H9 (cell line): Measurements from ENCODE around the gene CFAP410. TPM values are rescaled to one million over a fixed set of nuclear protein-coding genes. Genes with fewer than 3 reads are reported as not detected.

ENCODE experiments used
- DNase-seq: peaks from one replicate; pipeline ENCODE4 v3.0.0-alpha.2; 2017
- H2AFZ ChIP-seq: one replicate; pipeline ENCODE4 v1.6.1; 2013; ENCODE audit warnings: mild to moderate bottlenecking, low read length, control low read depth, moderate library complexity
- H2AK5ac ChIP-seq: 2 replicates; pipeline ENCODE4 v1.6.1; 2013; ENCODE audit warnings: low read length, control low read depth, mixed read lengths; ENCODE audit not compliant: insufficient read length
- H2BK120ac ChIP-seq: one replicate; pipeline ENCODE4 v1.6.1; 2013; ENCODE audit warnings: low read depth, mild to moderate bottlenecking, low read length, control low read depth, inconsistent platforms; ENCODE audit not compliant: poor library complexity, severe bottlenecking
- H2BK12ac ChIP-seq: 2 replicates; pipeline ENCODE4 v1.6.1; 2013; ENCODE audit warnings: low read length, control low read depth, mixed read lengths, low read depth; ENCODE audit not compliant: insufficient read length
- H2BK15ac ChIP-seq: 2 replicates; pipeline ENCODE4 v1.6.1; 2013; ENCODE audit warnings: low read depth, low read length, control low read depth
- H2BK20ac ChIP-seq: one replicate; pipeline ENCODE4 v1.6.1; 2013; ENCODE audit warnings: low read depth, mild to moderate bottlenecking, low read length, control low read depth, inconsistent platforms; ENCODE audit not compliant: poor library complexity, severe bottlenecking
- H2BK5ac ChIP-seq: 2 replicates; pipeline ENCODE4 v1.6.1; 2013; ENCODE audit warnings: low read length, control low read depth, mixed read lengths; ENCODE audit not compliant: insufficient read length
- H3K14ac ChIP-seq: 2 replicates; pipeline ENCODE4 v1.6.1; 2013; ENCODE audit warnings: low read length, control low read depth; ENCODE audit not compliant: insufficient read depth
- H3K18ac ChIP-seq: 2 replicates; pipeline ENCODE4 v1.6.1; 2013; ENCODE audit warnings: low read depth, mild to moderate bottlenecking, mixed read lengths, low read length, control low read depth; ENCODE audit not compliant: insufficient read length
- H3K23ac ChIP-seq: 2 replicates; pipeline ENCODE4 v1.6.1; 2013; ENCODE audit warnings: low read length, control low read depth, mixed read lengths, low read depth; ENCODE audit not compliant: insufficient read length
- H3K23me2 ChIP-seq: 2 replicates; pipeline ENCODE4 v1.6.1; 2013; ENCODE audit warnings: low read depth, mild to moderate bottlenecking, mixed read lengths, low read length, control low read depth; ENCODE audit not compliant: insufficient read length, poor library complexity, severe bottlenecking
- H3K27ac ChIP-seq: 2 replicates; pipeline ENCODE4 v1.5.1; 2013; ENCODE audit warnings: low read length, control low read depth, mixed read lengths, low read depth; ENCODE audit not compliant: insufficient read length
- H3K27me3 ChIP-seq: 2 replicates; pipeline ENCODE4 v1.6.1; 2013; ENCODE audit warnings: low read length, control low read depth, inconsistent platforms; ENCODE audit not compliant: insufficient read depth
- H3K4ac ChIP-seq: 2 replicates; pipeline ENCODE4 v1.6.1; 2013; ENCODE audit warnings: low read depth, mild to moderate bottlenecking, control low read depth, inconsistent platforms, low read length, moderate library complexity
- H3K4me1 ChIP-seq: 2 replicates; pipeline ENCODE4 v1.6.1; 2013; ENCODE audit warnings: low read length, control low read depth, inconsistent platforms; ENCODE audit not compliant: insufficient read depth
- H3K4me2 ChIP-seq: 2 replicates; pipeline ENCODE4 v1.6.1; 2013; ENCODE audit warnings: low read length, control low read depth, mixed read lengths; ENCODE audit not compliant: insufficient read length, insufficient read depth
- H3K56ac ChIP-seq: 2 replicates; pipeline ENCODE4 v1.6.1; 2013; ENCODE audit warnings: low read depth, mild to moderate bottlenecking, mixed read lengths, low read length, control low read depth; ENCODE audit not compliant: insufficient read length
- H3K79me1 ChIP-seq: 2 replicates; pipeline ENCODE4 v1.6.1; 2013; ENCODE audit warnings: low read depth, mild to moderate bottlenecking, moderate library complexity, low read length, control low read depth, inconsistent platforms; ENCODE audit not compliant: insufficient read depth, poor library complexity, severe bottlenecking
- H3K79me2 ChIP-seq: 2 replicates; pipeline ENCODE4 v1.6.1; 2013; ENCODE audit warnings: low read length, control low read depth, inconsistent platforms; ENCODE audit not compliant: insufficient read depth
- H3K9ac ChIP-seq: 2 replicates; pipeline ENCODE4 v1.6.1; 2013; ENCODE audit warnings: low read length, control low read depth, mixed read lengths; ENCODE audit not compliant: insufficient read length; ENCODE audit errors: extremely low read depth
- H3K9me3 ChIP-seq: one replicate; pipeline ENCODE4 v1.6.1; 2013; ENCODE audit warnings: low read depth, low read length, inconsistent platforms; ENCODE audit not compliant: control insufficient read depth
- H3T11ph ChIP-seq: one replicate; pipeline ENCODE4 v1.6.1; 2013; ENCODE audit warnings: mild to moderate bottlenecking, low read length, control low read depth, inconsistent platforms
- H4K20me1 ChIP-seq: one replicate; pipeline ENCODE4 v1.6.1; 2013; ENCODE audit not compliant: control insufficient read depth, insufficient read length, insufficient read depth
- H4K5ac ChIP-seq: 2 replicates; pipeline ENCODE4 v1.6.1; 2013; ENCODE audit warnings: low read depth, mild to moderate bottlenecking, mixed read lengths, low read length, control low read depth; ENCODE audit not compliant: insufficient read length
- H4K8ac ChIP-seq: replicated peaks from 2 replicates; pipeline ENCODE4 v1.6.1; 2013; ENCODE audit warnings: low read length, control low read depth, mixed read lengths, low read depth; ENCODE audit not compliant: insufficient read length
- H4K91ac ChIP-seq: 2 replicates; pipeline ENCODE4 v1.6.1; 2013; ENCODE audit warnings: low read depth, mild to moderate bottlenecking, moderate library complexity, mixed read lengths, low read length, control low read depth; ENCODE audit not compliant: insufficient read length
- H3K27ac Mint-ChIP-seq, 3 experiments: 2 replicates in 2 of 3; 3 replicates in 1 of 3; pipeline ENCODE4 v1.8.0; 2020 to 2021; ENCODE audit warnings: mixed read lengths in 3 of 3, mild to moderate bottlenecking in 1 of 3, moderate library complexity in 1 of 3
- H3K27me3 Mint-ChIP-seq: 2 replicates; pipeline ENCODE4 v1.8.0; 2021; ENCODE audit warnings: low read depth, mild to moderate bottlenecking, moderate library complexity, mixed read lengths
- H3K36me3 Mint-ChIP-seq, 3 experiments: 2 replicates in 2 of 3; 3 replicates in 1 of 3; pipeline ENCODE4 v1.8.0; 2020 to 2021; ENCODE audit warnings: low read depth in 3 of 3, mixed read lengths in 3 of 3; ENCODE audit not compliant: insufficient read depth in 1 of 3
- H3K4me1 Mint-ChIP-seq, 2 experiments: 2 replicates each; pipeline ENCODE4 v1.8.0; 2020; ENCODE audit warnings: mixed read lengths in 2 of 2
- H3K4me3 Mint-ChIP-seq, 2 experiments: 2 replicates in 1 of 2; 3 replicates in 1 of 2; pipeline ENCODE4 v1.8.0; 2020 to 2021; ENCODE audit warnings: mild to moderate bottlenecking in 2 of 2, mixed read lengths in 2 of 2, moderate library complexity in 1 of 2
- H3K9me3 Mint-ChIP-seq, 2 experiments: 2 replicates in 1 of 2; 3 replicates in 1 of 2; pipeline ENCODE4 v1.8.0; 2020; ENCODE audit warnings: mild to moderate bottlenecking in 2 of 2, mixed read lengths in 2 of 2, moderate library complexity in 1 of 2
- CTCF ChIP-seq: fragments of 200-600 bp; sonication (generic); conservative IDR thresholded peaks from 3 replicates; pipeline ENCODE4 v1.8.0; 2021; ENCODE audit warnings: antibody characterized with exemption, mild to moderate bottlenecking
- WGBS: extraction: QIAGEN DNeasy Blood & Tissue Kit; methylation state at CpG from one replicate; pipeline ENCODE4 v1.1.7; 2013; ENCODE audit warnings: missing lambda C conversion rate, low lambda C conversion rate, mixed read lengths; ENCODE audit not compliant: insufficient read length; ENCODE audit errors: extremely low coverage; 5-methylcytosine and 5-hydroxymethylcytosine counted together
- total RNA-seq: library from RNA; stranded (reverse); gene quantifications from 2 replicates; pipeline ENCODE4 v1.2.1, GENCODE V29; 2021

The CFAP410 gene
- total RNA-seq, 1 experiment from 2014 or later, result 17.0 TPM

- Mint-ChIP-seq H3K9me3 (no peaks in the 10 kb centered on the region), H3K27me3 (peaks cover 5% of the 10 kb centered on the region), H3K4me1 (peaks cover 4 to 7% of the 10 kb centered on the region in 2 experiments), H3K27ac (no peak overlapping the region), H3K4me3 (no peak overlapping the region), H3K36me3 (no peaks in the 10 kb centered on the region)
- no CpG with 5 or more reads among the region's 19 CpGs for WGBS
- Histone ChIP-seq H2AK5ac (no peak overlapping the region), H2BK120ac (no peak overlapping the region), H2BK12ac (no peak overlapping the region), H2BK15ac (no peak overlapping the region), H3K79me2 (no peaks in the 10 kb centered on the region), H3K56ac (no peak overlapping the region), H4K5ac (no peak overlapping the region), H3K4ac (no peak overlapping the region), H3K79me1 (no peaks in the 10 kb centered on the region), H2BK20ac (no peak overlapping the region), H3K18ac (no peak overlapping the region), H2BK5ac (no peak overlapping the region), H4K20me1 (no peaks in the 10 kb centered on the region), H3T11ph (no peak overlapping the region), H3K23ac (no peak overlapping the region), H3K23me2 (no peaks in the 10 kb centered on the region), H2AFZ (no peak overlapping the region), H3K27ac (no peak overlapping the region), H4K91ac (no peak overlapping the region), H3K27me3 (no peaks in the 10 kb centered on the region), H3K9ac (no peak overlapping the region), H3K14ac (no peak overlapping the region), H3K4me1 (no peaks in the 10 kb centered on the region), H3K9me3 (no peaks in the 10 kb centered on the region), H4K8ac (no peak overlapping the region), H3K4me2 (no peak overlapping the region)
- TF ChIP-seq CTCF, result no peak
- DNase-seq, result no peak
Measured at GRCh38 chr21:44348861-44349260, 9.7 kb upstream of the CFAP410 start.
